GM12878 (cell line): ENCODE results near the gene MYOM1. TPM values are rescaled to one million over a fixed set of nuclear protein-coding genes. Genes with fewer than 3 reads are reported as not detected.

ENCODE experiments used
- ATAC-seq: fragments of 200-7000 bp; cut with Tn5 transposase; 3 replicates; pipeline ENCODE4 v1.9.1; 2020; ENCODE audit warnings: mild to moderate bottlenecking, moderate library complexity
- BruUV-seq: library from RNA; stranded (reverse); fragments of 400-500 nt; replicated peaks from 2 replicates; lab custom pipeline; 2021; lab: Mats Ljungman, UMichigan
- CTCF ChIA-PET: fragments of 300-600 bp; sonication (Branson Sonifier 250); formaldehyde crosslinking; extraction: SDS; loops from one replicate; lab custom pipeline; 2021; ENCODE audit warnings: inconsistent platforms; lab: Yijun Ruan, JAX
- POLR2A ChIA-PET: fragments of 350-600 bp; formaldehyde crosslinking; extraction: SDS; loops from one replicate; lab custom pipeline; 2021; ENCODE audit warnings: inconsistent platforms; lab: Charles Lee
- RAD21 ChIA-PET: fragments of 300-600 bp; sonication (Branson Sonifier 250); formaldehyde crosslinking; loops from one replicate; lab custom pipeline; 2023; ENCODE audit warnings: antibody characterized with exemption; ENCODE audit not compliant: unreplicated experiment; lab: Charles Lee
- SMC1A ChIA-PET: fragments of 300-600 bp; sonication (Branson Sonifier 250); formaldehyde crosslinking; loops from one replicate; lab custom pipeline; 2023; ENCODE audit not compliant: unreplicated experiment, uncharacterized antibody; lab: Charles Lee
- DNase-seq: peaks from one replicate; pipeline ENCODE4 v3.0.0-alpha.2; 2011; ENCODE audit warnings: low read depth, low spot score
- FAIRE-seq: peaks from 3 replicates; lab custom pipeline; 2011; peaks lifted over from hg19 to GRCh38; lab: Jason Lieb, UNC
- H2AFZ ChIP-seq: 2 replicates; pipeline ENCODE4 v1.6.0; 2011; ENCODE audit warnings: low read depth, low read length, control low read depth; ENCODE audit not compliant: control insufficient read depth
- H3K27ac ChIP-seq: 2 replicates; pipeline ENCODE4 v1.5.1; 2011; ENCODE audit warnings: control low read depth; ENCODE audit not compliant: control insufficient read depth, insufficient read depth
- H3K27me3 ChIP-seq, 2 experiments: replicated peaks in 1 of 2; 2 replicates each; pipeline versions ENCODE4 v1.6.0 to v1.6.1; 2011; ENCODE audit warnings: low read length in 1 of 2; ENCODE audit not compliant: control insufficient read depth in 2 of 2, insufficient read depth in 2 of 2
- H3K36me3 ChIP-seq, 2 experiments: 2 replicates each; pipeline ENCODE4 v1.5.1; 2011; ENCODE audit warnings: low read length in 1 of 2; ENCODE audit not compliant: control insufficient read depth in 2 of 2, insufficient read depth in 2 of 2
- H3K4me1 ChIP-seq: 2 replicates; pipeline ENCODE4 v1.6.1; 2011; ENCODE audit warnings: mild to moderate bottlenecking, low read length, moderate library complexity, mixed read lengths; ENCODE audit not compliant: control insufficient read depth, insufficient read depth
- H3K4me2 ChIP-seq: 2 replicates; pipeline ENCODE4 v1.6.0; 2011; ENCODE audit warnings: control low read depth; ENCODE audit not compliant: control insufficient read depth, insufficient read depth
- H3K4me3 ChIP-seq: fragments of 200-600 bp; sonication (generic); 2 replicates; pipeline ENCODE4 v1.5.1; 2016
- H3K79me2 ChIP-seq: 2 replicates; pipeline ENCODE4 v1.6.0; 2011; ENCODE audit warnings: low read length; ENCODE audit not compliant: control insufficient read depth, insufficient read depth
- H3K9ac ChIP-seq: 2 replicates; pipeline ENCODE4 v1.8.0; 2011; ENCODE audit warnings: low read length, control low read depth, mixed read lengths; ENCODE audit not compliant: control insufficient read depth, insufficient read depth
- H3K9me3 ChIP-seq: replicated peaks from 3 replicates; pipeline ENCODE4 v1.5.1; 2011; ENCODE audit warnings: mild to moderate bottlenecking, low read length; ENCODE audit not compliant: control insufficient read depth, insufficient read depth
- H4K20me1 ChIP-seq: 2 replicates; pipeline ENCODE4 v1.6.0; 2011; ENCODE audit not compliant: control insufficient read depth, insufficient read depth
- BCL11A ChIP-seq: IDR thresholded peaks from 2 replicates; pipeline ENCODE4 v1.6.1; 2011; ENCODE audit warnings: low read depth, low read length
- BHLHE40 ChIP-seq, 2 experiments: fragments of 450-650 bp in 1 of 2; IDR thresholded peaks; 2 replicates each; pipeline ENCODE4 v1.6.1; 2011 to 2017; ENCODE audit warnings: low read depth in 2 of 2, borderline replicate concordance in 1 of 2, improper control_type of control experiment in 1 of 2, low read length in 1 of 2, mild to moderate bottlenecking in 1 of 2
- CHD1 ChIP-seq: IDR thresholded peaks from 2 replicates; pipeline ENCODE4 v1.6.1; 2012; ENCODE audit warnings: low read depth, low read length, improper control_type of control experiment
- CREB1 ChIP-seq: IDR thresholded peaks from 2 replicates; pipeline ENCODE4 v1.6.1; 2012; ENCODE audit warnings: low read depth, mild to moderate bottlenecking, inconsistent platforms
- CUX1 ChIP-seq: IDR thresholded peaks from 2 replicates; pipeline ENCODE4 v1.6.1; 2012; ENCODE audit warnings: improper control_type of control experiment, low read depth, low read length; ENCODE audit not compliant: insufficient replicate concordance
- ESRRA ChIP-seq: IDR thresholded peaks from 2 replicates; pipeline ENCODE4 v1.6.1; 2012; ENCODE audit warnings: mild to moderate bottlenecking, low read length, improper control_type of control experiment
- GABPA ChIP-seq: IDR thresholded peaks from 2 replicates; pipeline ENCODE4 v1.6.1; 2014; ENCODE audit warnings: antibody characterized with exemption, low read depth, mild to moderate bottlenecking, inconsistent platforms
- PML ChIP-seq: IDR thresholded peaks from 2 replicates; pipeline ENCODE4 v1.6.1; 2012; ENCODE audit warnings: low read length, inconsistent platforms
- POLR2AphosphoS5 ChIP-seq: IDR thresholded peaks from 2 replicates; pipeline ENCODE4 v1.6.1; 2011; ENCODE audit warnings: mild to moderate bottlenecking, low read length, inconsistent platforms
- RBBP5 ChIP-seq: fragments of 200-600 bp; sonication (generic); conservative IDR thresholded peaks from 2 replicates; pipeline ENCODE4 v1.6.1; 2016
- RELB ChIP-seq: fragments of 450-650 bp; IDR thresholded peaks from 2 replicates; pipeline ENCODE4 v1.6.1; 2017; ENCODE audit warnings: low read depth, mild to moderate bottlenecking, moderate library complexity
- SIX5 ChIP-seq: IDR thresholded peaks from 2 replicates; pipeline ENCODE4 v1.6.1; 2011; ENCODE audit warnings: mild to moderate bottlenecking, low read depth, low read length, moderate library complexity; ENCODE audit not compliant: severe bottlenecking
- SPI1 ChIP-seq: IDR thresholded peaks from 2 replicates; pipeline ENCODE4 v1.6.1; 2011; ENCODE audit warnings: low read depth, mild to moderate bottlenecking, low read length, moderate library complexity, borderline replicate concordance; ENCODE audit not compliant: insufficient read depth
- ZBTB11 ChIP-seq: fragments of 450-650 bp; formaldehyde crosslinking; IDR thresholded peaks from 2 replicates; pipeline ENCODE4 v1.5.0; 2022; ENCODE audit warnings: mild to moderate bottlenecking, missing genetic modification characterization
- ZNF24 ChIP-seq: fragments of 450-650 bp; IDR thresholded peaks from 2 replicates; pipeline ENCODE4 v1.6.1; 2017; ENCODE audit warnings: antibody characterized with exemption, mild to moderate bottlenecking
- WGBS: methylation state at CpG from one replicate; pipeline ENCODE4 v1.1.6; 2016; ENCODE audit warnings: low lambda C conversion rate; ENCODE audit not compliant: insufficient replicate concordance, insufficient coverage; ENCODE audit errors: missing lambda C conversion rate; 5-methylcytosine and 5-hydroxymethylcytosine counted together
- in situ Hi-C: fragments of 300-500 bp; cut with MboI; formaldehyde crosslinking; loops from 9 replicates; pipeline ENCODE4 v1.14.3; 2018; ENCODE audit warnings: mixed read lengths
- intact Hi-C: fragments of 100-400 bp; cut with micrococcal nuclease; formaldehyde crosslinking; loops from one replicate; pipeline ENCODE4 v1.14.2; 2022; ENCODE audit not compliant: unreplicated experiment
- polyA plus RNA-seq, 11 experiments: library from polyadenylated mRNA; depleted of rRNA in 4 of 11; unstranded in 6 of 11; stranded (reverse) in 5 of 11; fragments of >200 nt; fragmentation: Nextera tagmentation in 4 of 11; fragmentation: Illumina TruSeq in 1 of 11; extraction: Ambion mirVana in 4 of 11; extraction: Trizol in 1 of 11; gene quantifications; 1 replicate in 1 of 11; 2 replicates in 10 of 11; pipeline versions ENCODE4 v1.2.1 to v1.2.3, GENCODE V29; 2011 to 2016; ENCODE audit warnings: inconsistent platforms in 2 of 11, missing spikeins in 2 of 11, low read depth in 1 of 11
- total RNA-seq, 4 experiments: library from RNA; depleted of rRNA in 3 of 4; stranded (reverse); fragments of >200 nt in 3 of 4; fragmentation: Illumina TruSeq in 1 of 4; extraction: Trizol in 1 of 4; gene quantifications; 2 replicates each; pipeline versions ENCODE4 v1.2.1 to v1.2.3, GENCODE V29; 2013 to 2021

Gene MYOM1
- total and polyA plus RNA-seq, 10 of the 15 experiments (the other 5 are each of a cell fraction or from before 2014, with no cell fraction given) = 0.06 to 1.0 (median 0.57) TPM

GRCh38 chr18:3071676-3072075 is 148.1 kb downstream of the MYOM1 start:
- H3K4me1 ChIP-seq = no peaks in the 10 kb centered on the region
- FAIRE-seq (no peak), DNase-seq (no peak), ATAC-seq (no peak)
- ChIA-PET SMC1A (interaction anchor here (0.6 to 1.9 kb wide), 2 partner anchors 9 to 144 kb away, joined by 3 to 10 read pairs; no protein-coding TSS in a partner anchor), RAD21 (no interaction called here), CTCF (interaction anchor here (0.6 to 2.3 kb wide), 4 partner anchors 9 to 87 kb away, joined by 3 to 13 read pairs (median 4); no protein-coding TSS in a partner anchor), POLR2A (interaction anchor here (0.6 kb wide), 1 partner anchor 10 kb away, joined by 3 read pairs; no protein-coding TSS in a partner anchor)
- no TSS peak for BruUV-seq
- intact Hi-C loops (no loop called here), in situ Hi-C loops (no loop called here)
- no peak overlapping the region for H3K27ac ChIP-seq
- no peaks in the 10 kb centered on the region for H3K36me3 ChIP-seq
- no peaks in the 10 kb centered on the region for H3K27me3 ChIP-seq
- H3K9ac ChIP-seq = no peak overlapping the region
- 62% methylated on average over 5 of the region's 5 CpGs for WGBS
- H4K20me1 ChIP-seq = no peaks in the 10 kb centered on the region
- H2AFZ ChIP-seq = no peak overlapping the region
- no peaks in the 10 kb centered on the region for H3K79me2 ChIP-seq
- no peak overlapping the region for H3K4me2 ChIP-seq
- no peak overlapping the region for H3K4me3 ChIP-seq
- H3K9me3 ChIP-seq = no peaks in the 10 kb centered on the region
- TF ChIP-seq ESRRA (no peak), SIX5 (no peak), BCL11A (no peak), RELB (no peak), BHLHE40 (IDR thresholded peaks at IDR 0.05; ENCODE audit: borderline replicate concordance in 1 of 2, low read depth in 2 of 2, low read length in 1 of 2) (no peak), GABPA (no peak), ZBTB11 (CRISPR knock-in tag) (no peak), POLR2AphosphoS5 (no peak), CHD1 (no peak), SPI1 (no peak), CREB1 (no peak), PML (no peak), ZNF24 (no peak), CUX1 (no peak), RBBP5 (no peak)
